Testis (tissue), 3 donors: ENCODE data around the gene WNK1. TPM values are rescaled to one million over a fixed set of nuclear protein-coding genes. Genes with fewer than 3 reads are reported as not detected.

Source experiments
- DNase-seq: peaks from one replicate; pipeline ENCODE4 v3.0.0-alpha.2; 2019
- H3K27ac ChIP-seq, 2 donors: fragments of 200-600 bp; sonication (generic); one replicate each; pipeline ENCODE4 v1.5.1; 2019
- H3K27me3 ChIP-seq: fragments of 200-600 bp; sonication (generic); one replicate; pipeline ENCODE4 v1.5.1; 2019
- H3K36me3 ChIP-seq: fragments of 200-600 bp; sonication (generic); one replicate; pipeline ENCODE4 v1.5.1; 2017; ENCODE audit warnings: low read depth; ENCODE audit errors: missing control alignments
- H3K4me1 ChIP-seq: fragments of 200-600 bp; sonication (generic); one replicate; pipeline ENCODE4 v1.5.1; 2019
- H3K4me3 ChIP-seq, 2 donors: fragments of 200-600 bp; sonication (generic); one replicate each; pipeline ENCODE4 v1.5.1; 2017 to 2019
- H3K9me3 ChIP-seq: fragments of 200-600 bp; sonication (generic); one replicate; pipeline ENCODE4 v1.5.1; 2017
- POLR2A ChIP-seq: fragments of 450-650 bp; IDR thresholded peaks from one replicate; pipeline ENCODE4 v1.6.1; 2017; ENCODE audit warnings: antibody characterized with exemption, mild to moderate bottlenecking, moderate library complexity
- WGBS, 2 donors: methylation state at CpG; one replicate each; pipeline ENCODE4 v1.1.5; 2018; 5-methylcytosine and 5-hydroxymethylcytosine counted together
- intact Hi-C: fragments of 100-400 bp; cut with DNase I; formaldehyde crosslinking; loops from one replicate; pipeline ENCODE4 v1.15.1; 2023; ENCODE audit warnings: low total_unique reads
- polyA plus RNA-seq: library from polyadenylated mRNA; stranded (reverse); fragments of 350-450 nt; fragmentation: Illumina TruSeq; extraction: RNeasy Lipid Tissue Mini Kit (QIAGEN cat#74804); gene quantifications from one replicate; pipeline ENCODE4 v1.2.3, GENCODE V29; 2014; ENCODE audit warnings: low read depth, low replicate concordance; ENCODE audit not compliant: insufficient read depth
- total RNA-seq, 2 donors: library from RNA; depleted of rRNA; stranded (reverse); fragments of >200 nt; gene quantifications; one replicate each; pipeline ENCODE4 v1.2.3, GENCODE V29; 2016
- TF ChIP-seq, protein P1 (sequence below), 3 experiments: fragments of 450-650 bp in 2 of 3; fragments of 200-600 bp in 1 of 3; sonication (generic) in 1 of 3; IDR thresholded peaks; one replicate each; pipeline ENCODE4 v1.5.1; 2016 to 2019; ENCODE audit warnings: antibody characterized with exemption in 3 of 3, mild to moderate bottlenecking in 2 of 3, moderate library complexity in 1 of 3

The WNK1 gene
- total and polyA plus RNA-seq, 3 donors from 2014 or later: 152 to 276 (median 259) TPM

- intact Hi-C loops: no loop called here
- TF ChIP-seq, protein P1, sequence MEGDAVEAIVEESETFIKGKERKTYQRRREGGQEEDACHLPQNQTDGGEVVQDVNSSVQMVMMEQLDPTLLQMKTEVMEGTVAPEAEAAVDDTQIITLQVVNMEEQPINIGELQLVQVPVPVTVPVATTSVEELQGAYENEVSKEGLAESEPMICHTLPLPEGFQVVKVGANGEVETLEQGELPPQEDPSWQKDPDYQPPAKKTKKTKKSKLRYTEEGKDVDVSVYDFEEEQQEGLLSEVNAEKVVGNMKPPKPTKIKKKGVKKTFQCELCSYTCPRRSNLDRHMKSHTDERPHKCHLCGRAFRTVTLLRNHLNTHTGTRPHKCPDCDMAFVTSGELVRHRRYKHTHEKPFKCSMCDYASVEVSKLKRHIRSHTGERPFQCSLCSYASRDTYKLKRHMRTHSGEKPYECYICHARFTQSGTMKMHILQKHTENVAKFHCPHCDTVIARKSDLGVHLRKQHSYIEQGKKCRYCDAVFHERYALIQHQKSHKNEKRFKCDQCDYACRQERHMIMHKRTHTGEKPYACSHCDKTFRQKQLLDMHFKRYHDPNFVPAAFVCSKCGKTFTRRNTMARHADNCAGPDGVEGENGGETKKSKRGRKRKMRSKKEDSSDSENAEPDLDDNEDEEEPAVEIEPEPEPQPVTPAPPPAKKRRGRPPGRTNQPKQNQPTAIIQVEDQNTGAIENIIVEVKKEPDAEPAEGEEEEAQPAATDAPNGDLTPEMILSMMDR (IDR thresholded peaks at IDR 0.05): no peak
- no peak for TF ChIP-seq POLR2A
- WGBS, 2 donors: 95 to 96% methylated on average over 6 of the region's 6 CpGs
These were observed 84.6 kb downstream of the WNK1 start for GRCh38 chr12:836952-837351.

GRCh38 chr12:837548-837947 lies 85.2 kb downstream of the WNK1 start:
- WGBS, 2 donors: 83 to 94% methylated on average over 2 of the region's 2 CpGs
- Histone ChIP-seq H3K27me3 (no peaks in the 10 kb centered on the region), H3K4me3 (no peak overlapping the region), H3K9me3 (no peaks in the 10 kb centered on the region), H3K4me1 (no peaks in the 10 kb centered on the region), H3K36me3 (no peaks in the 10 kb centered on the region), H3K27ac (no peak overlapping the region)
- intact Hi-C loops: no loop called here
- DNase-seq: no peak
- TF ChIP-seq, protein P1 (IDR thresholded peaks at IDR 0.05): no peak

More at GRCh38 chr12:836952-837351, 84.6 kb downstream of the WNK1 start:
- DNase-seq: no peak
- Histone ChIP-seq H3K9me3 (no peaks in the 10 kb centered on the region), H3K27ac (no peak overlapping the region), H3K4me1 (no peaks in the 10 kb centered on the region), H3K4me3 (no peak overlapping the region), H3K27me3 (no peaks in the 10 kb centered on the region), H3K36me3 (no peaks in the 10 kb centered on the region)

GRCh38 chr12:843609-844008 lies 91.2 kb downstream of the WNK1 start:
- DNase-seq: no peak
- H3K27me3 ChIP-seq: no peaks in the 10 kb centered on the region
- TF ChIP-seq, protein P1 (IDR thresholded peaks at IDR 0.05): no peak
- TF ChIP-seq POLR2A: no peak
- H3K4me3 ChIP-seq: no peak overlapping the region
- no peaks in the 10 kb centered on the region for H3K36me3 ChIP-seq
- H3K4me1 ChIP-seq: no peaks in the 10 kb centered on the region
- intact Hi-C loops: no loop called here
- no peak overlapping the region for H3K27ac ChIP-seq
- no peaks in the 10 kb centered on the region for H3K9me3 ChIP-seq

DNA sequence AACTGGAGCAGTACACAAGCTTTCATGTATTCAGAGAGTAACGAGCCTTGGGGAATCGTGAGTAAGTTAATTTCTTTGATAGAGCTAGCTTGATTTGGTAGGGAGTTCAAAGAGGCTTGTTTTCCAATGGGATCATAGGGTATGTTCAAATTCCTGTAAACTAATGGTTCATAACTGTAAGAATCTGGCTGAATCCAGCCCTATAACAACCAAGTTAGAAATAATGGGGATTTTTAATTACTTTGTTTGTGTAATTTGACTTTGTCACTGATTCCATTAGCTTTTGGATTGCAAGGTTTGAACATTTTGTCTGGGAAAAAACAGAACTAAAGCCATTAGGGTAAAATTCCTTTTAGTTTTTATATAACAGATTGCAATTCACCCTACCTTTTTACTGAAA lies 94.0 kb downstream of the WNK1 start:
- no peak overlapping the region for H3K4me3 ChIP-seq
- no peaks in the 10 kb centered on the region for H3K36me3 ChIP-seq
- intact Hi-C loops: no loop called here
- 81 to 89% methylated on average over 2 of the region's 2 CpGs for WGBS, 2 donors
- peaks cover 4% of the 10 kb centered on the region for H3K4me1 ChIP-seq
- H3K27me3 ChIP-seq: no peaks in the 10 kb centered on the region
- TF ChIP-seq, protein P1 (IDR thresholded peaks at IDR 0.05): no peak
- no peak for TF ChIP-seq POLR2A
- DNase-seq: no peak
- H3K27ac ChIP-seq: no peak overlapping the region
- H3K9me3 ChIP-seq: no peaks in the 10 kb centered on the region

DNA sequence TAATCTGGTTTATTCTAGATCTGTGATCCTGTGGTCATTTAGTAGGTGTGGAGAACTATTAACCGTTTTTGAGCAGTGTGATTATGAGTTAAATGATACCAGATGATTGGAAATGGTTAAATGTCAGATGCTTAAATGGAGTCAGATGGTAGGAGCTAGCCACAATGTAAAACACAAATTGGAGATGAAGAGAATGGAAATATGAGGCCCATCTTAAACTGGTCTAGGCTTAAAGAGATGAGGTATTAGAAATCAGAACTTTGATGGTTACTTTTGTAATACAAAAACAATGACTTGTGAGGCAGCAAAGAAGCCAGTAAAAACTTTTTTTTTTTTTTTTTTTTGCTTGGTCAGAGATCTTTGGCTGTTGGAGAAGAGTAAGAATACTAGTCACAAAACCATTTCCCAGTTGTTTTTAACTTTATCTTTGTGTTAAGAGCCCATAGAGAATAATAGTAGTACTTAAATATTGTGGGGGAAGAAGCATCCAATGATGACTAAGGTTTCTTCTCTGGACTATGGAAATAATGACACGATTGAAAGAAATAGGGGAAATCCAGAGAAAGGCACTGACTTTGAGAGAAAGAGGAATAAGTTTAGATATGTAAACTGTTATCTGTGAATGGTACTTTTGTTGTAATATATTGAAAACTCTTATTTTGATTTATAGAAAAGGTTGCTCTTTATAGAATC lies 95.9 kb downstream of the WNK1 start:
- no peak for DNase-seq
- Histone ChIP-seq H3K9me3 (no peaks in the 10 kb centered on the region), H3K4me3 (no peak overlapping the region), H3K27me3 (no peaks in the 10 kb centered on the region), H3K36me3 (no peaks in the 10 kb centered on the region), H3K4me1 (peaks cover 14% of the 10 kb centered on the region), H3K27ac (no peak overlapping the region)
- no peak for TF ChIP-seq POLR2A
- TF ChIP-seq, protein P1 (IDR thresholded peaks at IDR 0.05): no peak
- 66 to 73% methylated on average over 2 of the region's 2 CpGs for whole genome bisulfite sequencing, 2 donors
- intact Hi-C loops: no loop called here
